Effector memory CD8-positive, alpha-beta T cell (primary cell): Measurements from ENCODE around the gene XKR8.

Experiments used
- ATAC-seq: fragments of 150-1000 bp; cut with Tn5 transposase; replicated peaks from 2 replicates; pipeline ENCODE4 v1.10.0; 2021; ENCODE audit warnings: mild to moderate bottlenecking, moderate library complexity
- DNase-seq, 3 experiments: peaks; one replicate each; pipeline ENCODE4 v3.0.0; 2021
- H3K27ac Mint-ChIP-seq, 2 donors: one replicate each; pipeline ENCODE4 v1.8.0; 2022; ENCODE audit warnings: mild to moderate bottlenecking in 2 of 2, mixed read lengths in 2 of 2, moderate library complexity in 2 of 2
- H3K27me3 Mint-ChIP-seq, 2 donors: one replicate each; pipeline ENCODE4 v1.8.0; 2022; ENCODE audit warnings: mixed read lengths in 2 of 2
- H3K36me3 Mint-ChIP-seq: one replicate; pipeline ENCODE4 v1.8.0; 2022; ENCODE audit warnings: mild to moderate bottlenecking, moderate library complexity, mixed read lengths; ENCODE audit not compliant: insufficient read depth
- H3K4me1 Mint-ChIP-seq, 2 donors: one replicate each; pipeline ENCODE4 v1.8.0; 2022; ENCODE audit warnings: low read depth in 2 of 2, mixed read lengths in 2 of 2
- H3K4me3 Mint-ChIP-seq, 2 donors: one replicate each; pipeline ENCODE4 v1.8.0; 2022; ENCODE audit warnings: mild to moderate bottlenecking in 2 of 2, mixed read lengths in 2 of 2, moderate library complexity in 2 of 2
- H3K9me3 Mint-ChIP-seq, 2 donors: one replicate each; pipeline ENCODE4 v1.8.0; 2022; ENCODE audit warnings: mixed read lengths in 2 of 2
- total RNA-seq, 9 experiments: gene quantifications; one replicate each; lab custom pipeline; 2026; lab: John Stamatoyannopoulos, UW

XKR8 gene
- total RNA-seq: 7.8 to 18.9 (median 11.7) reads per million in 9 experiments

DNA sequence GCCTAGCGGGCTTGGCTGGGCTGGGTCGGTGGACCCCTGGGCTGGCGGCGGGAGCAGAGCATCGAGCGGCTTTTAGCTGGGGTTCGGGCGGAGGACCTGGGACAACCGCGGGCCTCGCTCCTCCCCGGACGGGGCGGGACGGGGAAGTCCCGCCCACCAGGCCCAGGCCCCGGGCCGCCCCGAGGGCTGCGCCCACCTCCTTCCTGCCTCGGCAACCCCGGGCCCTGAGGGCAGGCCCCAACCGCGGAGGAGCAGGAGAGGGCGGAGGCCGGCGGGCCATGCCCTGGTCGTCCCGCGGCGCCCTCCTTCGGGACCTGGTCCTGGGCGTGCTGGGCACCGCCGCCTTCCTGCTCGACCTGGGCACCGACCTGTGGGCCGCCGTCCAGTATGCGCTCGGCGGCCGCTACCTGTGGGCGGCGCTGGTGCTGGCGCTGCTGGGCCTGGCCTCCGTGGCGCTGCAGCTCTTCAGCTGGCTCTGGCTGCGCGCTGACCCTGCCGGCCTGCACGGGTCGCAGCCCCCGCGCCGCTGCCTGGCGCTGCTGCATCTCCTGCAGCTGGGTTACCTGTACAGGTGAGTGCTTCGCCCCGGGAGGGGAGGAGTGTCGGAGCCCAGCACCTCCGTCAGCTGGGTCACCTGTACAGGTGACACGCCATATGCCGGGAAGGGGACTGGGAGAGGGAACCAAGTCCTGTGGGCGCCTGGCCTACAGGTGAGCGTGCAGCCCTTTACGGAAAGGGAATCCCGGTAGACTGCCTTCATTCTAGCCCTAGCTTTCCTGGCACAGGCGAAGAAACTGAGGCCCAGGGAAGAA is at the start of gene XKR8:
Gene XKR8, plus strand, starts transcription at position 182 of the 812 bp plus-strand sequence. Its CDS starts 97 bp downstream, at position 279.
- ATAC-seq (peak; percentile 97), DNase-seq (peak; percentile 73 to 80 (median 80))
- peaks cover 21% of the 10 kb centered on the region for H3K36me3 Mint-ChIP-seq
- peaks cover 19 to 20% of the 10 kb centered on the region in 2 donors for H3K4me1 Mint-ChIP-seq
- peak within 1 kb of the TSS; percentile 79 to 89 for H3K27ac Mint-ChIP-seq
- H3K9me3 Mint-ChIP-seq: no peaks in the 10 kb centered on the region
- peaks cover 5 to 18% of the 10 kb centered on the region in 2 donors for H3K27me3 Mint-ChIP-seq
- H3K4me3 Mint-ChIP-seq: peak within 1 kb of the TSS; percentile 83

DNA sequence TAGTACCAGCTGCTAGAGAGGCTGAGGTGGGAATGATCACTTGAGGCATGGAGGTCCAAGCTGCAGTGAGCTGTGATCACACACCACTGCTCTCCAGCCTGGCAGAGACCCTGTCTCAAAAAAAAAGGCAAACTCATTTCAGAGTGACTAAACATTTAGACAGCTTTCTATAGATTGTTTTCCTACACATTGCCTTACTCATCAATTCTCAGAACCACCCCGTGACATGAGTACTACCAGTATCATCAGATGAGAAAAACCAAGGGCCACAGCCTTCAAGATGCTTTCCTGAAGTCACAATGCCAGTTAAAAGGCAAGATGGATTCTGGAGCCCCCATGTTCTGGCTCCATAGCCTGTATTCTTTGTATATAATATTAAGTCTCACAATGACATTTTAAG is 47.3 kb upstream of the XKR8 start:
- H3K36me3 Mint-ChIP-seq: peaks cover 32% of the 10 kb centered on the region
- no peaks in the 10 kb centered on the region for H3K27me3 Mint-ChIP-seq
- peak overlapping the region in 1 of 2 donors; percentile 98 for H3K27ac Mint-ChIP-seq
- H3K4me1 Mint-ChIP-seq: peaks cover 8 to 10% of the 10 kb centered on the region in 2 donors
- no peak for DNase-seq
- no peak for ATAC-seq
- no peak overlapping the region for H3K4me3 Mint-ChIP-seq
- no peaks in the 10 kb centered on the region for H3K9me3 Mint-ChIP-seq

DNA sequence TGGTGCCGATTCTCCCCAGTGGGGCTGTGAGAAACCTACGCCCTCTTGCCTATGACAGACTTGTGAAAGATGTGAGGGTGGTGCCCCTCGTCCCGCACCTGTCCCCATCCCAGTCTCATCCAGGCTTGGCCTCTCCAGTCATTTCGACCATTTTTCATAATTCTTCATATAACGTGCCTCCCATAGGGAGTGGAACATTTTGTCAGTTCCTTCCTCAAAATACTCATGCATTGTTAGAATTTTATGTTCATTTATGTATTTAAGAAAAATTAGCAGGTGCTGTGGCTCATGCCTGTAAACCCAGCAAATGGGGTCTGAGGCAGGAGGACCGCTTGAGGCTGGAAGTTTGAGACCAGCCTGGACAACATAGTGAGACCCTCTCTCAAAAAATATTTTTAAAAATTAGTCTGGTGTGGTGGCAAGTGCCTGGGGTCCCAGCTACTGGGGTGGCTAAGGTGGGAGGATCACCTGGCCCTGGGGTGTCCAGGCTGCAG is 44.6 kb upstream of the XKR8 start:
- ATAC-seq (no peak), DNase-seq (no peak)
- H3K27me3 Mint-ChIP-seq: no peaks in the 10 kb centered on the region
- H3K36me3 Mint-ChIP-seq: peaks cover 24% of the 10 kb centered on the region
- peaks cover 6 to 8% of the 10 kb centered on the region in 2 donors for H3K4me1 Mint-ChIP-seq
- H3K4me3 Mint-ChIP-seq: peak overlapping the region; percentile 95 to 97
- no peaks in the 10 kb centered on the region for H3K9me3 Mint-ChIP-seq
- peak overlapping the region; percentile 97 to 98 for H3K27ac Mint-ChIP-seq

DNA sequence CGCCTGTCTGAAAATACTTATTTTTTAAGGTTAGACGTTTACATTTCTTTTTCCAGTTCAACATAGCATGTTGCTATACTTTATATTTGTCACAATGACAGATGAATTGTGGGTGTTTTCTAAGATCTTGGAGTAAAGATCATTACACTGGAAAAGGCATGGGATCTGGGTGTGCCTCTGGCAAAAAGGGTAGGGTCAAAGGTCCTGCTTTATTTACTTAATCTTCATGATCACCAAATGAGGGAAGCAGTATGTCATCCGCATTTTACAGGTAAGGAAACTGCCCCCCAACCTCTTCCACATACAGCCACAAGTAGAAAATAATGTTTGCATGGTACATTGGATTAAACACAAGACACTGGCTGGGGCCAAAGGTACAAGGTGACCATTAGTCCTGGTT is 37.5 kb upstream of the XKR8 start:
- ATAC-seq: no peak
- no peaks in the 10 kb centered on the region for H3K36me3 Mint-ChIP-seq

GRCh38 chr1:27928216-27928954 is 31.4 kb upstream of the XKR8 start:
- H3K36me3 Mint-ChIP-seq: no peaks in the 10 kb centered on the region
- no peak overlapping the region for H3K27ac Mint-ChIP-seq
- peaks cover 0 to 25% of the 10 kb centered on the region in 2 donors for H3K27me3 Mint-ChIP-seq
- no peaks in the 10 kb centered on the region for H3K9me3 Mint-ChIP-seq
- no peak for DNase-seq
- H3K4me3 Mint-ChIP-seq: no peak overlapping the region
- no peak for ATAC-seq
- no peaks in the 10 kb centered on the region for H3K4me1 Mint-ChIP-seq

More for the DNA sequence above, 37.5 kb upstream of the XKR8 start:
- Mint-ChIP-seq H3K4me3 (no peak overlapping the region), H3K9me3 (no peaks in the 10 kb centered on the region), H3K27me3 (no peaks in the 10 kb centered on the region), H3K4me1 (no peaks in the 10 kb centered on the region), H3K27ac (no peak overlapping the region)
- no peak for DNase-seq

- peaks cover 8 to 37% of the 10 kb centered on the region in 2 donors for H3K27me3 Mint-ChIP-seq
- H3K4me1 Mint-ChIP-seq: peaks cover 0 to 5% of the 10 kb centered on the region in 2 donors
- no peak for DNase-seq
- H3K4me3 Mint-ChIP-seq: no peak overlapping the region
- no peaks in the 10 kb centered on the region for H3K9me3 Mint-ChIP-seq
- ATAC-seq: no peak
- no peak overlapping the region for H3K27ac Mint-ChIP-seq
- H3K36me3 Mint-ChIP-seq: no peaks in the 10 kb centered on the region
Measured at GRCh38 chr1:27931184-27931583, 28.6 kb upstream of the XKR8 start.

GRCh38 chr1:27931759-27932158 is 28.0 kb upstream of the XKR8 start:
- DNase-seq: no peak
- Mint-ChIP-seq H3K9me3 (no peaks in the 10 kb centered on the region), H3K27me3 (peaks cover 8 to 37% of the 10 kb centered on the region in 2 donors), H3K4me3 (no peak overlapping the region), H3K27ac (no peak overlapping the region), H3K4me1 (peaks cover 0 to 5% of the 10 kb centered on the region in 2 donors), H3K36me3 (no peaks in the 10 kb centered on the region)
- no peak for ATAC-seq

GRCh38 chr1:27934818-27935549 is 24.8 kb upstream of the XKR8 start, which contains the start of gene SMPDL3B:
Gene SMPDL3B, plus strand, starts transcription at chr1:27935000. Its CDS starts 184 bp downstream, at chr1:27935184.
- ATAC-seq (no peak), DNase-seq (no peak)
- Mint-ChIP-seq H3K27ac (peak within 1 kb of the TSS in 1 of 2 donors; percentile 3), H3K27me3 (peaks cover 8 to 37% of the 10 kb centered on the region in 2 donors), H3K36me3 (no peaks in the 10 kb centered on the region), H3K4me1 (peaks cover 6 to 7% of the 10 kb centered on the region in 2 donors), H3K9me3 (no peaks in the 10 kb centered on the region), H3K4me3 (no peak within 1 kb of the TSS)

GRCh38 chr1:27935721-27936120 is 24.1 kb upstream of the XKR8 start:
- DNase-seq (no peak), ATAC-seq (no peak)
- Mint-ChIP-seq H3K36me3 (no peaks in the 10 kb centered on the region), H3K4me3 (no peak overlapping the region), H3K4me1 (peaks cover 12 to 14% of the 10 kb centered on the region in 2 donors), H3K9me3 (no peaks in the 10 kb centered on the region), H3K27ac (no peak overlapping the region), H3K27me3 (peaks cover 8 to 32% of the 10 kb centered on the region in 2 donors)

- ATAC-seq: no peak
- Mint-ChIP-seq H3K9me3 (no peaks in the 10 kb centered on the region), H3K4me1 (peaks cover 15 to 16% of the 10 kb centered on the region in 2 donors), H3K36me3 (no peaks in the 10 kb centered on the region), H3K27ac (no peak overlapping the region), H3K4me3 (no peak overlapping the region), H3K27me3 (peaks cover 8 to 25% of the 10 kb centered on the region in 2 donors)
- DNase-seq: no peak
Measured at GRCh38 chr1:27936370-27936769, 23.4 kb upstream of the XKR8 start.

DNA sequence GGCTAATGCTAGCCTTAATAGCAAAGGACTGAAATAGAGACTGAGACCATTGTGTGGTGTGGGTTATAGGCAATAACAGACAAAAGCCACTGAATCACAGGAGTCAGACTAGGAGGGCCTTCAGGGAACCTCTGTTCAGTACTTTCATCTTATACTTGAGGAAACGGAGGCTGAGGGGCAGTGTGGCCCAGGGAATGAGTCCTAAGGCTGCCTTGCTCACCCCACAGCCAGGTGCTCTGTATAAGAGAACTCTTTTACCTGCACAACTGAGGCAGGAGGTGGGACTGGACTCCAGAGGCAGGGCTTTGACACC is 22.3 kb upstream of the XKR8 start:
- Mint-ChIP-seq H3K9me3 (no peaks in the 10 kb centered on the region), H3K4me1 (peaks cover 17 to 18% of the 10 kb centered on the region in 2 donors), H3K27me3 (peaks cover 8 to 14% of the 10 kb centered on the region in 2 donors), H3K36me3 (no peaks in the 10 kb centered on the region), H3K4me3 (no peak overlapping the region), H3K27ac (no peak overlapping the region)
- ATAC-seq (no peak), DNase-seq (no peak)

DNA sequence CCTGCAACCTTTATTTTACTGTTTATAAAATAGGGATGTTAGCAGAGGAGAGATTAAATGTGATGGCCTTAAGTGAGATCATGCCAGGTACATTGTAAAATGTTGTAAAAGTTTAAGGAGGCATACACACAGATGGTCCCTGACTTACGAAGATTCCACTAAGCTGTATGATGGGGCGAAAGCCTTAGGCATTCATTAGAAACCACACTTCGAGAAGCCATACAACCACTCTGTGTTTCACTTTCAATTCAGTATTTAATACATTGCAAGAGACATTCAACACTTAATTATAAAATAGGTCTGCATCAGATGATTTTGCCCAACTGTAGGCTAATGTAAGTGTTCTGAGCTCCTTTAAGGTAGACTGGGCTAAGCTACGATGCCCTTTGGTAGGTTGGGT is 21.3 kb upstream of the XKR8 start:
- H3K9me3 Mint-ChIP-seq: no peaks in the 10 kb centered on the region
- no peak for DNase-seq
- peaks cover 8 to 12% of the 10 kb centered on the region in 2 donors for H3K27me3 Mint-ChIP-seq
- no peak for ATAC-seq
- H3K4me1 Mint-ChIP-seq: peaks cover 24 to 27% of the 10 kb centered on the region in 2 donors
- peak overlapping the region in 1 of 2 donors; percentile 25 for H3K4me3 Mint-ChIP-seq
- H3K27ac Mint-ChIP-seq: no peak overlapping the region
- H3K36me3 Mint-ChIP-seq: no peaks in the 10 kb centered on the region

- peak; percentile 87 for ATAC-seq
- peak overlapping the region; percentile 5 to 87 for H3K27ac Mint-ChIP-seq
- peaks cover 4 to 5% of the 10 kb centered on the region in 2 donors for H3K27me3 Mint-ChIP-seq
- H3K9me3 Mint-ChIP-seq: no peaks in the 10 kb centered on the region
- peaks cover 23 to 28% of the 10 kb centered on the region in 2 donors for H3K4me1 Mint-ChIP-seq
- peak overlapping the region in 1 of 2 donors; percentile 36 for H3K4me3 Mint-ChIP-seq
- peak; percentile 62 to 75 (median 73) for DNase-seq
- H3K36me3 Mint-ChIP-seq: no peaks in the 10 kb centered on the region
Measured at GRCh38 chr1:27940297-27940696, 19.5 kb upstream of the XKR8 start.
